ENCODE results near the gene HRH1. TPM values are rescaled to one million over a fixed set of nuclear protein-coding genes. Genes with fewer than 3 reads are reported as not detected.

Gene HRH1
- total and polyA plus RNA-seq, 8 donors: 4.5 to 6.7 (median 5.0) TPM

GRCh38 chr3:11117591-11117990 lies 36.7 kb upstream of the HRH1 start:
- Histone ChIP-seq H3K36me3 (no peaks in the 10 kb centered on the region), H3K9me3 (peaks cover 0 to 6% of the 10 kb centered on the region in 2 donors), H3K4me1 (no peaks in the 10 kb centered on the region), H3K27ac (no peak overlapping the region), H3K4me3 (no peak overlapping the region), H3K27me3 (no peaks in the 10 kb centered on the region)
- intact Hi-C loops (cut with DNase I): no loop called here
- ATAC-seq (no peak), DNase-seq (no peak)
- TF ChIP-seq CTCF (IDR thresholded peaks at IDR 0.05): no peak

GRCh38 chr3:11118181-11118682 lies 36.1 kb upstream of the HRH1 start:
- H3K4me1 ChIP-seq: no peaks in the 10 kb centered on the region
- H3K36me3 ChIP-seq: no peaks in the 10 kb centered on the region
- H3K9me3 ChIP-seq: peaks cover 0 to 12% of the 10 kb centered on the region in 2 donors
- no peak overlapping the region for H3K4me3 ChIP-seq
- intact Hi-C loops (cut with DNase I): no loop called here
- DNase-seq (no peak), ATAC-seq (no peak)
- no peak for TF ChIP-seq CTCF (IDR thresholded peaks at IDR 0.05)
- no peaks in the 10 kb centered on the region for H3K27me3 ChIP-seq
- H3K27ac ChIP-seq: no peak overlapping the region

- no peaks in the 10 kb centered on the region for H3K4me1 ChIP-seq
- no peak for TF ChIP-seq CTCF (IDR thresholded peaks at IDR 0.05)
- no peaks in the 10 kb centered on the region for H3K27me3 ChIP-seq
- H3K27ac ChIP-seq: no peak overlapping the region
- no peaks in the 10 kb centered on the region for H3K36me3 ChIP-seq
- DNase-seq (no peak), ATAC-seq (no peak)
- H3K4me3 ChIP-seq: no peak overlapping the region
- intact Hi-C loops (cut with DNase I): no loop called here
- H3K9me3 ChIP-seq: peaks cover 0 to 14% of the 10 kb centered on the region in 2 donors
These were observed 34.0 kb upstream of the HRH1 start for GRCh38 chr3:11120091-11120805.

- no peaks in the 10 kb centered on the region for H3K4me1 ChIP-seq
- H3K27me3 ChIP-seq: no peaks in the 10 kb centered on the region
- no peak for ATAC-seq
- intact Hi-C loops (cut with DNase I): no loop called here
- no peak for DNase-seq
- peaks cover 0 to 14% of the 10 kb centered on the region in 2 donors for H3K9me3 ChIP-seq
- no peaks in the 10 kb centered on the region for H3K36me3 ChIP-seq
- no peak overlapping the region for H3K4me3 ChIP-seq
- H3K27ac ChIP-seq: no peak overlapping the region
- no peak for TF ChIP-seq CTCF (IDR thresholded peaks at IDR 0.05)
These were observed 27.6 kb upstream of the HRH1 start for GRCh38 chr3:11126653-11127052.

GRCh38 chr3:11128682-11129632 lies 25.3 kb upstream of the HRH1 start:
- intact Hi-C loops (cut with DNase I): no loop called here
- Histone ChIP-seq H3K4me1 (no peaks in the 10 kb centered on the region), H3K27me3 (no peaks in the 10 kb centered on the region), H3K9me3 (no peaks in the 10 kb centered on the region), H3K36me3 (no peaks in the 10 kb centered on the region), H3K4me3 (no peak overlapping the region), H3K27ac (no peak overlapping the region)
- ATAC-seq: no peak
- TF ChIP-seq CTCF (IDR thresholded peaks at IDR 0.05): no peak
- no peak for DNase-seq
